ENCODE data around the gene RPRD2. TPM values are rescaled to one million over a fixed set of nuclear protein-coding genes. Genes with fewer than 3 reads are reported as not detected.
A peak's percentile ranks its signal among the peaks of the same experiment; 100 is the strongest.

RPRD2 gene
- total and polyA plus RNA-seq, 9 of the 15 experiments (the other 6 are each of a cell fraction or from before 2014, with no cell fraction given) = 1.5 to 21.6 (median 7.7) TPM

- TF ChIP-seq RBM39 (optimal IDR thresholded peaks at IDR 0.05; ENCODE audit: low read depth, low read length) (no peak), PREB (CRISPR knock-in tag; IDR thresholded peaks at IDR 0.05) (no peak), SRSF7 (optimal IDR thresholded peaks at IDR 0.05; ENCODE audit: low read depth, low read length) (no peak), HOMEZ (CRISPR knock-in tag; IDR thresholded peaks at IDR 0.05) (no peak), ARID3A (IDR thresholded peaks at IDR 0.05; ENCODE audit: borderline replicate concordance, low read depth, low read length) (no peak), TFAP4 (CRISPR knock-in tag; IDR thresholded peaks at IDR 0.05; ENCODE audit: borderline replicate concordance) (peak; percentile 98), NR2C1 (IDR thresholded peaks at IDR 0.05) (no peak), NR2C1 (tag; IDR thresholded peaks at IDR 0.05) (0 out of 2 replicates have a peak, but pooled peaks have one; percentile 9), SMAD1 (IDR thresholded peaks at IDR 0.05; ENCODE audit: low read depth, low read length, partially characterized antibody) (no peak), MAZ (CRISPR knock-in tag; conservative IDR thresholded peaks at IDR 0.05 in 1 of 2, IDR thresholded peaks at IDR 0.05 in 1 of 2) (no peak), ZNF589 (CRISPR knock-in tag; IDR thresholded peaks at IDR 0.05; ENCODE audit: low read depth) (no peak), HSF4 (CRISPR knock-in tag; IDR thresholded peaks at IDR 0.05; ENCODE audit: borderline replicate concordance) (no peak), FOXK1 (CRISPR knock-in tag; IDR thresholded peaks at IDR 0.05; ENCODE audit: borderline replicate concordance) (no peak), EP300 (IDR thresholded peaks at IDR 0.05; ENCODE audit: low read length) (peak; percentile 66), KAT2B (IDR thresholded peaks at IDR 0.05; ENCODE audit: low read depth, low read length) (no peak)
Observed at GRCh38 chr1:150507912-150508864, 144.2 kb downstream of the RPRD2 start, which contains the start of gene ECM1 (continued).
